Adrenal gland (tissue), 12 donors: ENCODE data around the gene STX4. TPM values are rescaled to one million over a fixed set of nuclear protein-coding genes. Genes with fewer than 3 reads are reported as not detected.

Source experiments
- DNase-seq, 7 donors: peaks; one replicate each; pipeline ENCODE4 v3.0.0-alpha.2; 2019 to 2020
- H3K27ac ChIP-seq, 5 donors: fragments of 200-600 bp; sonication (generic) in 4 of 5; 1 replicate in 3 of 5; 2 replicates in 2 of 5; pipeline versions ENCODE4 v1.5.1 to v1.8.0; 2016 to 2020; ENCODE audit warnings: mild to moderate bottlenecking in 1 of 5
- H3K27me3 ChIP-seq: fragments of 200-600 bp; 2 replicates; pipeline ENCODE4 v1.8.0; 2021
- H3K36me3 ChIP-seq, 2 donors: fragments of 200-600 bp; replicated peaks in 1 of 2; 1 replicate in 1 of 2; 2 replicates in 1 of 2; pipeline versions ENCODE4 v1.5.1 to v1.8.0; 2018 to 2022
- H3K4me1 ChIP-seq, 2 donors: fragments of 200-600 bp; replicated peaks in 1 of 2; 1 replicate in 1 of 2; 2 replicates in 1 of 2; pipeline versions ENCODE4 v1.5.1 to v1.8.0; 2018 to 2021
- H3K4me3 ChIP-seq, 4 donors: fragments of 200-600 bp; sonication (generic) in 3 of 4; one replicate each; pipeline ENCODE4 v1.5.1; 2016 to 2018
- H3K9me3 ChIP-seq, 3 donors: fragments of 200-600 bp; sonication (generic) in 1 of 3; replicated peaks in 1 of 3; 1 replicate in 2 of 3; 2 replicates in 1 of 3; pipeline versions ENCODE4 v1.5.1 to v1.8.0; 2016 to 2021
- POLR2A ChIP-seq, 2 donors: fragments of 450-650 bp; IDR thresholded peaks; one replicate each; pipeline ENCODE4 v1.6.1; 2017; ENCODE audit warnings: antibody characterized with exemption in 2 of 2, mild to moderate bottlenecking in 2 of 2, moderate library complexity in 1 of 2
- WGBS, 4 donors: extraction: QIAGEN DNeasy Blood & Tissue Kit in 2 of 4; methylation state at CpG; one replicate each; pipeline versions ENCODE4 v1.1.5 to v1.1.7; 2013 to 2017; 5-methylcytosine and 5-hydroxymethylcytosine counted together
- intact Hi-C, 2 donors: fragments of 100-400 bp; cut with DNase I; formaldehyde crosslinking; loops; one replicate each; pipeline versions ENCODE4 v1.14.1 to v1.15.0; 2022 to 2023
- polyA plus RNA-seq, 3 donors: library from polyadenylated mRNA; stranded (reverse); fragments of 200-250 nt in 2 of 3; fragments of 350-450 nt in 1 of 3; fragmentation: Illumina TruSeq in 1 of 3; extraction: RNeasy Lipid Tissue Mini Kit (QIAGEN cat#74804) in 1 of 3; gene quantifications; one replicate each; pipeline ENCODE4 v1.2.3, GENCODE V29; 2013 to 2014
- total RNA-seq, 9 donors: library from RNA; depleted of rRNA in 4 of 9; stranded (reverse); fragments of >200 nt in 4 of 9; fragments of 120-200 nt in 1 of 9; fragmentation: NEBNext Ultra II Directional in 1 of 9; extraction: Animal tissue kit (Norgen Biotek cat#: 25700) in 1 of 9; gene quantifications; one replicate each; pipeline versions ENCODE4 v1.1.0 to v1.2.4, GENCODE V29; 2013 to 2023
- TF ChIP-seq, protein P1 (sequence below), 6 experiments: fragments of 450-650 bp in 4 of 6; fragments of 200-600 bp in 2 of 6; sonication (generic) in 1 of 6; IDR thresholded peaks; 1 replicate in 5 of 6; 2 replicates in 1 of 6; pipeline versions ENCODE4 v1.5.1 to v1.8.0; 2016 to 2021; ENCODE audit warnings: antibody characterized with exemption in 6 of 6, mild to moderate bottlenecking in 2 of 6, moderate library complexity in 1 of 6
- donor health status: healthy with polysubstance abuse.
- donor health status: Bipolar disorder and iron deficiency.
- donor health status: DM: yes; HTN: yes; CAD: no.
- donor health status: DM: no; HTN: no; CAD: no.
- donor health status: DM: no; HTN: no; CAD: no.
- donor health status: DM: yes; HTN: yes; CAD: no.

STX4 gene
- total and polyA plus RNA-seq, 12 donors = 25.0 to 225 (median 58.0) TPM

DNA sequence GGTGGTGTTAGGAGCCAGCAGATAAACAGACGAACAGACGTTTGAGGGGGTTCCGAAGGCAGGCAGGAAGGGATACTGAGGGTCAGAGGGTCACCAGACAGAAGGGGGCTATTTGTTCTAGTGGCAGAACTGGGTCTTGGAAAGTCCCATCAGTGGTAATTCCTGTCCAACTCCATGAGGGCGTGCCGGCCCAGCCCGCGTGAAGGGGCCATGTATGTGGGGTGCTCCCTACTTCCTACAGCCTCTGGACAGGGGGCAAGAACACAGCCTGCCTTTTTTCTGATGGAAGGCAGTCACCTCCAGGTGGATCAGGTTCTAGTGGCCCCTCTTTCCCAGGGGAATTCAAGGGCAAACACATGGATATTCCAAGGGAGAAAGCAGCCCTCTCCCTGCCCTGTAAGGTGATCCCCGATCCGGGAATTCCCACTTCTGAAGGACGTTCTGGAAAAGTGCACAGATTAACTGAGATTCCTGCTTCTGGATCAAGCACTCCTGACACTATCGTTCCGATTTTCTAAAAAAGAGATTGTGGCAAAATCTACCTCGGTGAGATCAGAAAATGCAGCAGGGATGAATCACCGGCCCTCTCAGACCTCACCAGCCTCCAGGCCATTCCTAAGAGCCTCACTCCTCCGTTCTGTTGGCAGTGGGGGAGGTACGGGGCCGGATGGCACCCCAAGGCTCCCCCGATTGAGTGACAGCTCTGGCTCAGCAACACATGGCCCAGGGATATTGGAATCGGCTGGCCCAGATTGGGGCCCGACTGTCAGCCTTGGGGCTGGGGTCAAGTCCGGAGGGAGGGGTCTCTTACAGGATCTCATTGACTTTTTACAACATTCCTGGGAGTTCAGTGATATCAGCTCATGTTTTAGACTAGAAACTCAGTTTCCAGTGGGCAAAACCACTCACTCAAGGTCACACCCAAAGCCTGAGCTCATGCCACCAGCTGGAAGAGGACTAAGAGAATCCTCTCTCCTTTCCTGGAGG, 35.3 kb upstream of the STX4 start:
- no peaks in the 10 kb centered on the region for H3K36me3 ChIP-seq
- no peaks in the 10 kb centered on the region for H3K27me3 ChIP-seq
- no peaks in the 10 kb centered on the region for H3K9me3 ChIP-seq
- intact Hi-C loops = no loop called here
- TF ChIP-seq, protein P1, sequence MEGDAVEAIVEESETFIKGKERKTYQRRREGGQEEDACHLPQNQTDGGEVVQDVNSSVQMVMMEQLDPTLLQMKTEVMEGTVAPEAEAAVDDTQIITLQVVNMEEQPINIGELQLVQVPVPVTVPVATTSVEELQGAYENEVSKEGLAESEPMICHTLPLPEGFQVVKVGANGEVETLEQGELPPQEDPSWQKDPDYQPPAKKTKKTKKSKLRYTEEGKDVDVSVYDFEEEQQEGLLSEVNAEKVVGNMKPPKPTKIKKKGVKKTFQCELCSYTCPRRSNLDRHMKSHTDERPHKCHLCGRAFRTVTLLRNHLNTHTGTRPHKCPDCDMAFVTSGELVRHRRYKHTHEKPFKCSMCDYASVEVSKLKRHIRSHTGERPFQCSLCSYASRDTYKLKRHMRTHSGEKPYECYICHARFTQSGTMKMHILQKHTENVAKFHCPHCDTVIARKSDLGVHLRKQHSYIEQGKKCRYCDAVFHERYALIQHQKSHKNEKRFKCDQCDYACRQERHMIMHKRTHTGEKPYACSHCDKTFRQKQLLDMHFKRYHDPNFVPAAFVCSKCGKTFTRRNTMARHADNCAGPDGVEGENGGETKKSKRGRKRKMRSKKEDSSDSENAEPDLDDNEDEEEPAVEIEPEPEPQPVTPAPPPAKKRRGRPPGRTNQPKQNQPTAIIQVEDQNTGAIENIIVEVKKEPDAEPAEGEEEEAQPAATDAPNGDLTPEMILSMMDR (IDR thresholded peaks at IDR 0.05) = no peak
- peak in 1 of 2 donors; percentile 51 for TF ChIP-seq POLR2A (IDR thresholded peaks at IDR 0.05)
- peak in 6 of 7 donors; percentile 67 to 75 (median 69) for DNase-seq
- peak overlapping the region in 2 of 4 donors; percentile 29 to 60 for H3K4me3 ChIP-seq
- WGBS, 4 donors = 46 to 57% (median 53%) methylated on average over 10 to 21 of the region's 21 CpGs
- H3K4me1 ChIP-seq = peaks cover 15 to 21% of the 10 kb centered on the region in 2 donors
- peak overlapping the region; percentile 38 to 90 (median 80) for H3K27ac ChIP-seq

DNA sequence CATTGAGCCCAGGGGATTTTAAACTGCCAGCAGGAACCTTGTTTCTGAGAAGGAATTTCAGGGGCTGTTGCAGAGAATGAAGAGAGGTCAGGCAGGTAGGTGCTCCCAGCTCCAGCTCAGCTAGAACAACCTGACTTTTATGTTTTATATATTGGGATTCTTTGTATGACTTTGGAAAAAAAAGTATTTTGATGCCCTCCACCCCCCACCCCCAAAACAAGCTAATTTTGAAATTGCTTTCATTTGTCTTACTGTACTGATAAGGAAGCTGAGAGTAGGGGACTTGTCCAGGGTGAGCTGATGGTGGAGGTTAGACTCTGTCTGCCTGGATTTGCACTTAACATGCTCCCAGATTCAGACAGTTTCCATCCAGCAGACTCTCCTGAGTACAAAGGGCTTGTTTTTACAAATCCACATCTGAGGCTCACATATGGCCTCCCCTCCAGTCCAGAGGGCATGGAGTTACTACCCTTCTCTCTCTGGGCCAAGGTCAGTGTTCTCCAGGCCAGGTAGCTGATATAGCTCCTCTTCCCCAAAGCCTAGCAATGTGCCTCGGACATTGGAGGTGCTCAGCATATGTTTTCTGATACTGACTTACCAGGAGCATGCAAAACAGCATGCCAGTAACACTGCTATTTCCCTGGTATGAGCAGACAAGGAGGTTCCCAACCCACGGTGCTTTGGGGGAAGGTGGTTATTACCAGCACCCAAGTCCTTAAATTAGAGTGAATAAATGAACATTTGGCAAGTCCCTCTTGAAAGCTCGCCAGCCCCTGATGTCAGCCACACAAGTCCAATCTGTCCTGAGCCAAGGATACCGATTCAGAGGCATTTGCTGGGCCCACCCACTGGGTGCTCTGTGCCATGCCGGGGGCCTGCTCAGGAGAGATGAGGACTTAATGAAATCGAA, 34.3 kb upstream of the STX4 start:
- peak overlapping the region in 3 of 5 donors; percentile 80 to 90 (median 86) for H3K27ac ChIP-seq
- peak in 1 of 7 donors; percentile 36 for DNase-seq

DNA sequence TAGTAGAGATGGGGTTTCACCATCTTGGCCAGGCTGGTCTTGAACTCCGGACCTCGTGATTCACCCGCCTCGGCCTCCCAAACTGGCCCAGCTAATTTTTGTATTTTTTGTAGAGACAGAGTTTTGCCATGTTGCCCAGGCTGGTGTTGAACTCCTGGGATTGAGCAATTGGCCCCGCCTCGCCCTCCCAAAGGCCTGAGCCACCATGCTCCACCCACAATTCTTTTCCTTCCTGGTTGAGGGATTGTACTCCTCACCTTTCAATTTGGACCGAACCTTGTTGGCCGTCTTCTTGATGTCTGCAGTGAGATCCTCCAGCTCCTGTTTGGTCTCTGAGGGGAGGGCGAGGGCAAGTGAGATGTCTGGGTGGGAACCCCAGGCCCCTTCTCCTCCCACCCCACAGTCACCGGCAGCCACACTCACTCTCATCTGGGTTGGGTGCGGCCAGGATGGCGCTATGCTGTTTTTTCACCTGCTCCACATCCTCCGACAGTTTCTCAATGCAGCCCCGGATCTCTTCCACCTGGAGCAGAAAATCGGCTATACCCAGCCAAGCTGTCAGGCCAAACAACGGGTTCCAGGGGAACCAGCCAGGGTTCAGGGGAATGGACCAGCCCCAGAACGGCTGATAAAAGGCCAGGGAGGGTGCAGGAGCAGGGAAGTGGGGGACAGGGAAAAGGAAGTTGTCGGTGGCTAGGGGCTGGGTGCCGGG, 32.5 kb upstream of the STX4 start:
- 90 to 96% (median 93%) methylated on average over 12 to 19 of the region's 19 CpGs for WGBS, 4 donors
- intact Hi-C loops = no loop called here
- peaks cover 15 to 21% of the 10 kb centered on the region in 2 donors for H3K4me1 ChIP-seq

More for the DNA sequence above, 34.3 kb upstream of the STX4 start:
- TF ChIP-seq POLR2A (IDR thresholded peaks at IDR 0.05) = no peak
- TF ChIP-seq, protein P1 (IDR thresholded peaks at IDR 0.05) = no peak
- no peaks in the 10 kb centered on the region for H3K9me3 ChIP-seq
- H3K36me3 ChIP-seq = no peaks in the 10 kb centered on the region
- H3K4me3 ChIP-seq = no peak overlapping the region
- no peaks in the 10 kb centered on the region for H3K27me3 ChIP-seq
- WGBS, 4 donors = 73 to 77% (median 76%) methylated on average over 5 to 6 of the region's 6 CpGs
- intact Hi-C loops = no loop called here
- H3K4me1 ChIP-seq = peaks cover 15 to 21% of the 10 kb centered on the region in 2 donors

More for the DNA sequence above, 32.5 kb upstream of the STX4 start:
- H3K36me3 ChIP-seq = no peaks in the 10 kb centered on the region
- no peaks in the 10 kb centered on the region for H3K27me3 ChIP-seq
- DNase-seq = no peak
- H3K9me3 ChIP-seq = no peaks in the 10 kb centered on the region
- H3K27ac ChIP-seq = no peak overlapping the region
- H3K4me3 ChIP-seq = no peak overlapping the region
- TF ChIP-seq, protein P1 (IDR thresholded peaks at IDR 0.05) = no peak
- no peak for TF ChIP-seq POLR2A (IDR thresholded peaks at IDR 0.05)
